Liver (tissue), 9 donors: Measurements from ENCODE around the gene NKD1. TPM values are rescaled to one million over a fixed set of nuclear protein-coding genes. Genes with fewer than 3 reads are reported as not detected.

Source experiments
- DNase-seq: peaks from one replicate; pipeline ENCODE4 v3.0.0-alpha.2; 2017; ENCODE audit warnings: low spot score
- H3K27ac ChIP-seq, 2 donors: one replicate each; pipeline ENCODE4 v1.7.0; 2013; ENCODE audit warnings: inconsistent platforms in 2 of 2, low read length in 2 of 2, control low read depth in 1 of 2, low read depth in 1 of 2, mild to moderate bottlenecking in 1 of 2
- H3K27me3 ChIP-seq, 4 donors: one replicate each; pipeline versions ENCODE4 v1.6.1 to v1.7.0; 2013; ENCODE audit warnings: low read length in 3 of 4, inconsistent platforms in 1 of 4, mild to moderate bottlenecking in 1 of 4, moderate library complexity in 1 of 4; ENCODE audit not compliant: control insufficient read depth in 4 of 4, insufficient read depth in 4 of 4
- H3K36me3 ChIP-seq, 4 donors: one replicate each; pipeline versions ENCODE4 v1.6.1 to v1.7.0; 2013; ENCODE audit warnings: low read length in 3 of 4, mild to moderate bottlenecking in 3 of 4, low read depth in 1 of 4, moderate library complexity in 1 of 4; ENCODE audit not compliant: control insufficient read depth in 4 of 4, insufficient read depth in 3 of 4
- H3K4me1 ChIP-seq, 4 donors: one replicate each; pipeline versions ENCODE4 v1.6.1 to v1.7.0; 2013; ENCODE audit warnings: low read length in 3 of 4, mild to moderate bottlenecking in 3 of 4, moderate library complexity in 1 of 4; ENCODE audit not compliant: control insufficient read depth in 4 of 4, insufficient read depth in 4 of 4
- H3K4me3 ChIP-seq, 3 donors: one replicate each; pipeline versions ENCODE4 v1.6.1 to v1.7.0; 2013; ENCODE audit warnings: low read length in 3 of 3, control low read depth in 1 of 3, low read depth in 1 of 3, mild to moderate bottlenecking in 1 of 3
- H3K9ac ChIP-seq, 2 donors: one replicate each; pipeline ENCODE4 v1.7.0; 2013; ENCODE audit warnings: low read length in 2 of 2, mild to moderate bottlenecking in 2 of 2, moderate library complexity in 2 of 2, control low read depth in 1 of 2, low read depth in 1 of 2
- H3K9me3 ChIP-seq, 4 donors: one replicate each; pipeline versions ENCODE4 v1.6.1 to v1.7.0; 2013; ENCODE audit warnings: low read length in 3 of 4; ENCODE audit not compliant: control insufficient read depth in 4 of 4
- ATF3 ChIP-seq: IDR thresholded peaks from 2 replicates; pipeline ENCODE4 v1.6.1; 2016; ENCODE audit warnings: antibody characterized with exemption
- CTCF ChIP-seq: fragments of 150-350 bp; IDR thresholded peaks from 2 replicates; pipeline ENCODE4 v1.5.1; 2017; ENCODE audit warnings: improper control_type of control experiment, low read depth, low read length; ENCODE audit not compliant: missing input control
- FOXA1 ChIP-seq: IDR thresholded peaks from 2 replicates; pipeline ENCODE4 v1.6.1; 2016; ENCODE audit warnings: antibody characterized with exemption
- GABPA ChIP-seq, 2 donors: IDR thresholded peaks in 1 of 2; conservative IDR thresholded peaks in 1 of 2; 2 replicates each; pipeline ENCODE4 v1.6.1; 2016; ENCODE audit warnings: antibody characterized with exemption in 2 of 2, mild to moderate bottlenecking in 1 of 2, moderate library complexity in 1 of 2
- HNF4A ChIP-seq, 2 donors: conservative IDR thresholded peaks; 2 replicates each; pipeline ENCODE4 v1.6.1; 2016; ENCODE audit warnings: antibody characterized with exemption in 2 of 2, mild to moderate bottlenecking in 2 of 2
- HNF4G ChIP-seq: IDR thresholded peaks from 2 replicates; pipeline ENCODE4 v1.6.1; 2016; ENCODE audit warnings: antibody characterized with exemption
- MAX ChIP-seq: IDR thresholded peaks from 2 replicates; pipeline ENCODE4 v1.6.1; 2016; ENCODE audit warnings: antibody characterized with exemption
- NR2F2 ChIP-seq: IDR thresholded peaks from 2 replicates; pipeline ENCODE4 v1.6.1; 2016; ENCODE audit warnings: antibody characterized with exemption
- RAD21 ChIP-seq, 2 donors: IDR thresholded peaks; 2 replicates each; pipeline ENCODE4 v1.6.1; 2016; ENCODE audit warnings: antibody characterized with exemption in 2 of 2, mild to moderate bottlenecking in 2 of 2
- REST ChIP-seq: IDR thresholded peaks from 2 replicates; pipeline ENCODE4 v1.6.1; 2016; ENCODE audit warnings: antibody characterized with exemption, mild to moderate bottlenecking
- RXRA ChIP-seq, 2 donors: IDR thresholded peaks; 2 replicates each; pipeline ENCODE4 v1.6.1; 2017 to 2018; ENCODE audit warnings: antibody characterized with exemption in 2 of 2, mild to moderate bottlenecking in 1 of 2
- SP1 ChIP-seq: IDR thresholded peaks from 2 replicates; pipeline ENCODE4 v1.6.1; 2018; ENCODE audit warnings: antibody characterized with exemption, mild to moderate bottlenecking
- TAF1 ChIP-seq: conservative IDR thresholded peaks from 2 replicates; pipeline ENCODE4 v1.6.1; 2016; ENCODE audit warnings: antibody characterized with exemption, mild to moderate bottlenecking
- YY1 ChIP-seq: IDR thresholded peaks from 2 replicates; pipeline ENCODE4 v1.6.1; 2016; ENCODE audit warnings: antibody characterized with exemption, mild to moderate bottlenecking
- ZBTB33 ChIP-seq: IDR thresholded peaks from 2 replicates; pipeline ENCODE4 v1.6.1; 2016; ENCODE audit warnings: antibody characterized with exemption
- WGBS: extraction: QIAGEN DNeasy Blood & Tissue Kit; methylation state at CpG from one replicate; pipeline ENCODE4 v1.1.7; 2013; 5-methylcytosine and 5-hydroxymethylcytosine counted together
- polyA plus RNA-seq, 2 donors: library from polyadenylated mRNA; stranded (reverse) in 1 of 2; unstranded in 1 of 2; fragments of 200-250 nt in 1 of 2; fragments of >200 nt in 1 of 2; fragmentation: Nextera tagmentation in 1 of 2; extraction: Ambion mirVana in 1 of 2; gene quantifications; one replicate each; pipeline versions ENCODE4 v1.2.1 to v1.2.3, GENCODE V29; 2013 to 2015
- total RNA-seq, 2 donors: library from RNA; depleted of rRNA; stranded (reverse); fragments of >200 nt; gene quantifications; one replicate each; pipeline ENCODE4 v1.2.3, GENCODE V29; 2014
- donor health status: healthy.
- donor health status: healthy.
- donor health status: healthy.
- donor health status: healthy.
- donor health status: healthy.

The NKD1 gene
- total and polyA plus RNA-seq, 4 donors = 0.28 to 3.5 (median 0.85) TPM

- H3K27me3 ChIP-seq = no peaks in the 10 kb centered on the region
- no peak overlapping the region for H3K4me3 ChIP-seq
- H3K4me1 ChIP-seq = peaks cover 0 to 7% (median 4%) of the 10 kb centered on the region in 4 donors
- no peak for DNase-seq
- 89% methylated on average over 10 of the region's 10 CpGs for WGBS
- TF ChIP-seq HNF4G (no peak), FOXA1 (no peak), GABPA (IDR thresholded peaks at IDR 0.05 in 1 of 2, conservative IDR thresholded peaks at IDR 0.05 in 1 of 2) (no peak), NR2F2 (no peak), ATF3 (no peak)
- no peaks in the 10 kb centered on the region for H3K9me3 ChIP-seq
- H3K36me3 ChIP-seq = no peaks in the 10 kb centered on the region
- no peak overlapping the region for H3K27ac ChIP-seq
- no peak overlapping the region for H3K9ac ChIP-seq
Observed at GRCh38 chr16:50611995-50612848, 64.0 kb downstream of the NKD1 start.

- Histone ChIP-seq H3K4me1 (peaks cover 0 to 11% (median 4%) of the 10 kb centered on the region in 4 donors), H3K36me3 (no peaks in the 10 kb centered on the region), H3K9me3 (no peaks in the 10 kb centered on the region), H3K9ac (no peak overlapping the region), H3K4me3 (no peak overlapping the region), H3K27me3 (no peaks in the 10 kb centered on the region), H3K27ac (no peak overlapping the region)
- no peak for DNase-seq
- TF ChIP-seq CTCF (no peak), HNF4G (no peak), SP1 (no peak), YY1 (no peak), GABPA (IDR thresholded peaks at IDR 0.05 in 1 of 2, conservative IDR thresholded peaks at IDR 0.05 in 1 of 2) (no peak), HNF4A (conservative IDR thresholded peaks at IDR 0.05) (no peak), ZBTB33 (no peak), RXRA (IDR thresholded peaks at IDR 0.05) (no peak), NR2F2 (no peak)
- 91% methylated on average over 6 of the region's 6 CpGs for WGBS
Observed at GRCh38 chr16:50612849-50613198, 64.6 kb downstream of the NKD1 start.

GRCh38 chr16:50613281-50613963, 65.2 kb downstream of the NKD1 start:
- Histone ChIP-seq H3K9ac (no peak overlapping the region), H3K4me1 (peaks cover 0 to 11% (median 4%) of the 10 kb centered on the region in 4 donors), H3K27ac (peak overlapping the region in 1 of 2 donors; percentile 14), H3K4me3 (no peak overlapping the region), H3K36me3 (no peaks in the 10 kb centered on the region), H3K9me3 (no peaks in the 10 kb centered on the region), H3K27me3 (no peaks in the 10 kb centered on the region)
- 71% methylated on average over 20 of the region's 20 CpGs for WGBS
- no peak for DNase-seq
- no peak for TF ChIP-seq ATF3
- TF ChIP-seq RAD21 (IDR thresholded peaks at IDR 0.05) = no peak
- TF ChIP-seq RXRA (IDR thresholded peaks at IDR 0.05) = no peak
- no peak for TF ChIP-seq MAX
- TF ChIP-seq TAF1 = no peak
- TF ChIP-seq SP1 = no peak
- TF ChIP-seq HNF4A (conservative IDR thresholded peaks at IDR 0.05) = no peak
- no peak for TF ChIP-seq FOXA1
- TF ChIP-seq REST = no peak
